ENCODE measurements around the gene SHC2. TPM values are rescaled to one million over a fixed set of nuclear protein-coding genes. Genes with fewer than 3 reads are reported as not detected.
"Not testable (repeated sequence)": the region's sequence is repeated elsewhere in the genome, so short reads cannot be mapped to it uniquely, and the experiment has no call there.

SHC2 gene
- total RNA-seq, 1 experiment from 2014 or later = not detected

DNA sequence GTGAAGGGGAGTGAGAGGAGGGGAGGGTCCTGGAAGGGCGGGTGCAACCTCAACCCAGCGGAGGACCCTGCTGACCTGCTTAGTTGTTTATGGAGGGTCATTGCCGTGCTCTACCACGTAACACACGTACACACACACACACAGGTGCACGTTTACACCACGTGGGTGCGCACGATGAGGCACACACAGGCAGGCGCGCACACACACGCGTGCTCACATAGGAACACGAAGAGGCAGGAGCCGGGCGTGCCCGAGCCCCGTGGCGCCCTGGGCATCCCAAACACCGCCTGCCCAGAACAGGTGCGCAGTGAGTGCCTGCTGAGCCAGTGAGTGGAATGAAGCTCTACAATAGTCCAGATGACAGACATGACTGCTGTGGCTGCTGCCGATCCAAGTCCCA, 24.2 kb upstream of the SHC2 start:
- H3K27ac ChIP-seq (ENCODE audit: low read length) = no peak overlapping the region
- no peak overlapping the region for H3K9ac ChIP-seq (ENCODE audit: low read length)

GRCh38 chr19:484494-484893, 23.7 kb upstream of the SHC2 start:
- H3K9ac ChIP-seq (ENCODE audit: low read length) = no peak overlapping the region
- no peak overlapping the region for H3K4me3 ChIP-seq (ENCODE audit: low read length)
- peaks cover 7% of the 10 kb centered on the region for H3K4me1 ChIP-seq (ENCODE audit: low read length)
- H3K9me3 ChIP-seq (ENCODE audit: low read length) = peaks cover 16% of the 10 kb centered on the region
- DNase-seq = no peak
- H3K27ac ChIP-seq (ENCODE audit: low read length) = no peak overlapping the region
- H2AFZ ChIP-seq (ENCODE audit: low read length) = no peak overlapping the region
- no peaks in the 10 kb centered on the region for H3K36me3 ChIP-seq (ENCODE audit: insufficient read depth, low read length)
- H3K79me2 ChIP-seq (ENCODE audit: low read length) = no peaks in the 10 kb centered on the region
- no peaks in the 10 kb centered on the region for H3K9me2 ChIP-seq (replicated peaks; ENCODE audit: insufficient read depth, low read length)
- H4K20me1 ChIP-seq (ENCODE audit: insufficient read depth, low read depth, low read length) = no peaks in the 10 kb centered on the region
- H3K4me2 ChIP-seq (ENCODE audit: low read depth, low read length, poor library complexity, severe bottlenecking) = no peak overlapping the region
- no peaks in the 10 kb centered on the region for H3K27me3 ChIP-seq (ENCODE audit: low read length)

More for the DNA sequence above, 24.2 kb upstream of the SHC2 start:
- no peaks in the 10 kb centered on the region for H4K20me1 ChIP-seq (ENCODE audit: insufficient read depth, low read depth, low read length)
- peaks cover 13% of the 10 kb centered on the region for H3K9me3 ChIP-seq (ENCODE audit: low read length)
- H3K4me1 ChIP-seq (ENCODE audit: low read length) = peaks cover 10% of the 10 kb centered on the region
- H3K79me2 ChIP-seq (ENCODE audit: low read length) = no peaks in the 10 kb centered on the region
- H3K4me2 ChIP-seq (ENCODE audit: low read depth, low read length, poor library complexity, severe bottlenecking) = no peak overlapping the region
- H2AFZ ChIP-seq (ENCODE audit: low read length) = no peak overlapping the region
- no peaks in the 10 kb centered on the region for H3K9me2 ChIP-seq (replicated peaks; ENCODE audit: insufficient read depth, low read length)
- H3K4me3 ChIP-seq (ENCODE audit: low read length) = no peak overlapping the region
- DNase-seq = no peak
- H3K27me3 ChIP-seq (ENCODE audit: low read length) = no peaks in the 10 kb centered on the region
- H3K36me3 ChIP-seq (ENCODE audit: insufficient read depth, low read length) = no peaks in the 10 kb centered on the region

- Histone ChIP-seq H3K9me2 (replicated peaks; ENCODE audit: insufficient read depth, low read length) (no peaks in the 10 kb centered on the region), H3K4me2 (ENCODE audit: low read depth, low read length, poor library complexity, severe bottlenecking) (no peak overlapping the region), H3K9me3 (ENCODE audit: low read length) (peaks cover 16% of the 10 kb centered on the region), H3K79me2 (ENCODE audit: low read length) (no peaks in the 10 kb centered on the region), H3K36me3 (ENCODE audit: insufficient read depth, low read length) (no peaks in the 10 kb centered on the region), H2AFZ (ENCODE audit: low read length) (no peak overlapping the region), H4K20me1 (ENCODE audit: insufficient read depth, low read depth, low read length) (no peaks in the 10 kb centered on the region), H3K27ac (ENCODE audit: low read length) (no peak overlapping the region), H3K4me3 (ENCODE audit: low read length) (no peak overlapping the region), H3K27me3 (ENCODE audit: low read length) (no peaks in the 10 kb centered on the region), H3K4me1 (ENCODE audit: low read length) (peaks cover 4% of the 10 kb centered on the region), H3K9ac (ENCODE audit: low read length) (no peak overlapping the region)
- no peak for DNase-seq
Observed at GRCh38 chr19:483332-484072, 22.7 kb upstream of the SHC2 start.

GRCh38 chr19:482186-483041, 21.6 kb upstream of the SHC2 start:
- H3K4me3 ChIP-seq (ENCODE audit: low read length) = no peak overlapping the region

DNA sequence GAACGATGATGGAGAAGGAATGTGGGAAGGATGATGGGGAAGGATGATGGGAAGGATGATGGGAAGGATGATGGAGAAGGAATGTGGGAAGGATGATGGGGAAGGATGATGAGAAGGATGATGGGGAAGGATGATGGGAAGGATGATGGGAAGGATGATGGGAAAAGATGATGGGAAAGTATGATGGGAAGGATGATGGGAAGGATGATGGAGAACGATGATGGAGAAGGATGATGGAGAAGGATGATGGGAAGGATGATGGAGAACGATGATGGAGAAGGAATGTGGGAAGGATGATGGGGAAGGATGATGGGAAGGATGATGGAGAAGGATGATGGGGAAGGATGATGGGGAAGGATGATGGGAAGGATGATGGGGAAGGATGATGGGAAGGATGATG, 20.3 kb upstream of the SHC2 start:
- not testable (repeated sequence) for H3K4me1 ChIP-seq (ENCODE audit: low read length); H4K20me1 ChIP-seq (ENCODE audit: insufficient read depth, low read depth, low read length); H3K27me3 ChIP-seq (ENCODE audit: low read length); H3K36me3 ChIP-seq (ENCODE audit: insufficient read depth, low read length); H3K9ac ChIP-seq (ENCODE audit: low read length); DNase-seq; H3K9me2 ChIP-seq (replicated peaks; ENCODE audit: insufficient read depth, low read length); H2AFZ ChIP-seq (ENCODE audit: low read length); H3K4me3 ChIP-seq (ENCODE audit: low read length); H3K79me2 ChIP-seq (ENCODE audit: low read length); H3K4me2 ChIP-seq (ENCODE audit: low read depth, low read length, poor library complexity, severe bottlenecking); H3K27ac ChIP-seq (ENCODE audit: low read length)
- peaks cover 16% of the 10 kb centered on the region for H3K9me3 ChIP-seq (ENCODE audit: low read length)

More at GRCh38 chr19:482186-483041, 21.6 kb upstream of the SHC2 start:
- Histone ChIP-seq H3K9ac (ENCODE audit: low read length) (no peak overlapping the region), H3K4me2 (ENCODE audit: low read depth, low read length, poor library complexity, severe bottlenecking) (no peak overlapping the region), H3K4me1 (ENCODE audit: low read length) (no peaks in the 10 kb centered on the region), H3K27me3 (ENCODE audit: low read length) (no peaks in the 10 kb centered on the region), H3K79me2 (ENCODE audit: low read length) (no peaks in the 10 kb centered on the region), H3K9me3 (ENCODE audit: low read length) (peaks cover 16% of the 10 kb centered on the region), H3K9me2 (replicated peaks; ENCODE audit: insufficient read depth, low read length) (no peaks in the 10 kb centered on the region), H4K20me1 (ENCODE audit: insufficient read depth, low read depth, low read length) (no peaks in the 10 kb centered on the region), H2AFZ (ENCODE audit: low read length) (no peak overlapping the region), H3K36me3 (ENCODE audit: insufficient read depth, low read length) (no peaks in the 10 kb centered on the region), H3K27ac (ENCODE audit: low read length) (no peak overlapping the region)
- DNase-seq = no peak

GRCh38 chr19:480016-480855, 19.4 kb upstream of the SHC2 start:
- Histone ChIP-seq H4K20me1 (ENCODE audit: insufficient read depth, low read depth, low read length) (no peaks in the 10 kb centered on the region), H2AFZ (ENCODE audit: low read length) (no peak overlapping the region), H3K36me3 (ENCODE audit: insufficient read depth, low read length) (no peaks in the 10 kb centered on the region), H3K4me2 (ENCODE audit: low read depth, low read length, poor library complexity, severe bottlenecking) (no peak overlapping the region), H3K9me2 (replicated peaks; ENCODE audit: insufficient read depth, low read length) (no peaks in the 10 kb centered on the region), H3K9me3 (ENCODE audit: low read length) (peaks cover 16% of the 10 kb centered on the region), H3K9ac (ENCODE audit: low read length) (no peak overlapping the region), H3K27ac (ENCODE audit: low read length) (no peak overlapping the region), H3K27me3 (ENCODE audit: low read length) (no peaks in the 10 kb centered on the region), H3K4me1 (ENCODE audit: low read length) (no peaks in the 10 kb centered on the region), H3K79me2 (ENCODE audit: low read length) (no peaks in the 10 kb centered on the region), H3K4me3 (ENCODE audit: low read length) (no peak overlapping the region)
- DNase-seq = peak; percentile 47

DNA sequence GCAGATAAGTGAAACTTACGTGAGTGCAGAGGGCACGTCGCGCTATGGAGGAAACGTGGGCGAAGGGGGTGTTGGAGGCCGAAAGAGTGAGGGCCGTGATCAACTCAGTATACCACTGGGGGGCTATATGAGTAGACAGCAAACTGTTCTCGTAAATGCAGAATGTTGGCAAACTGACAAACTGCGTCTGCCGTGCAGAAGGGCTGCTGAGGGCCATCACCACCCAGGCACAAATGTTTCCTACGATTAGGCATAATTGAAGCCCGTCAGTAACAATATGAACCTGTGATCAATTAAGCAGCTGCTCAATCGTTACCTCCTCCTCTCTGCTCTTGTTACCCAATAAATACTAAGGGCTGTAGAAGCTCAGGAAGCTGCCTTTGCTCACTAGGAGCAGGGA, 18.1 kb upstream of the SHC2 start:
- Histone ChIP-seq H3K4me1 (ENCODE audit: low read length) (no peaks in the 10 kb centered on the region), H3K36me3 (ENCODE audit: insufficient read depth, low read length) (no peaks in the 10 kb centered on the region), H3K79me2 (ENCODE audit: low read length) (no peaks in the 10 kb centered on the region), H3K9ac (ENCODE audit: low read length) (no peak overlapping the region), H3K27ac (ENCODE audit: low read length) (no peak overlapping the region), H4K20me1 (ENCODE audit: insufficient read depth, low read depth, low read length) (no peaks in the 10 kb centered on the region), H2AFZ (ENCODE audit: low read length) (no peak overlapping the region), H3K4me3 (ENCODE audit: low read length) (no peak overlapping the region), H3K9me2 (replicated peaks; ENCODE audit: insufficient read depth, low read length) (no peaks in the 10 kb centered on the region), H3K9me3 (ENCODE audit: low read length) (peaks cover 16% of the 10 kb centered on the region), H3K4me2 (ENCODE audit: low read depth, low read length, poor library complexity, severe bottlenecking) (no peak overlapping the region), H3K27me3 (ENCODE audit: low read length) (no peaks in the 10 kb centered on the region)
- DNase-seq = no peak

All from Karpas-422 (cell line).